LNCAP (cell line): ENCODE measurements around the gene NUP205.

Experiments
- TF ChIP-seq, protein P1 (sequence below): fragments of 450-650 bp; IDR thresholded peaks from 2 replicates; pipeline ENCODE4 v1.5.1; 2017; ENCODE audit warnings: mild to moderate bottlenecking

The NUP205 gene

DNA sequence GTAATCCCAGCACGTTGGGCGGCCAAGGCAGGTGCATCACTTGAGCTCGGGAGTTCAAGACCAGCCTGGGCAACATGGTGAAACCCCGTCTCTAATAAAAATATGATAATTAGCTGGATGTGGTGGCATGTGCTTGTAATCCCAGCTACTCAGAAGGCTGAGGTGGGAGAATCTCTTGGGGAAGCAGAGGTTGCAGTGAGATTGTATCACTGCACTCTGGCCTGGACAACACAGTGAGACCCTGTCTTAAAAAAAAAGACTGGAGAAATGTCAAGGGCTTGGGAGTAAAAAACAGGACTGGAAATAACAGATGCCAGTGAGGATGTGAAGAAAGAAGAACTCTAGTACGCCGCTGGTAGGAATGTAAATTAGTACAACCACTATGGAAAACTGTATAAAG lies 16.7 kb upstream of the NUP205 start:
- TF ChIP-seq, protein P1, sequence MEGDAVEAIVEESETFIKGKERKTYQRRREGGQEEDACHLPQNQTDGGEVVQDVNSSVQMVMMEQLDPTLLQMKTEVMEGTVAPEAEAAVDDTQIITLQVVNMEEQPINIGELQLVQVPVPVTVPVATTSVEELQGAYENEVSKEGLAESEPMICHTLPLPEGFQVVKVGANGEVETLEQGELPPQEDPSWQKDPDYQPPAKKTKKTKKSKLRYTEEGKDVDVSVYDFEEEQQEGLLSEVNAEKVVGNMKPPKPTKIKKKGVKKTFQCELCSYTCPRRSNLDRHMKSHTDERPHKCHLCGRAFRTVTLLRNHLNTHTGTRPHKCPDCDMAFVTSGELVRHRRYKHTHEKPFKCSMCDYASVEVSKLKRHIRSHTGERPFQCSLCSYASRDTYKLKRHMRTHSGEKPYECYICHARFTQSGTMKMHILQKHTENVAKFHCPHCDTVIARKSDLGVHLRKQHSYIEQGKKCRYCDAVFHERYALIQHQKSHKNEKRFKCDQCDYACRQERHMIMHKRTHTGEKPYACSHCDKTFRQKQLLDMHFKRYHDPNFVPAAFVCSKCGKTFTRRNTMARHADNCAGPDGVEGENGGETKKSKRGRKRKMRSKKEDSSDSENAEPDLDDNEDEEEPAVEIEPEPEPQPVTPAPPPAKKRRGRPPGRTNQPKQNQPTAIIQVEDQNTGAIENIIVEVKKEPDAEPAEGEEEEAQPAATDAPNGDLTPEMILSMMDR = no peak

- TF ChIP-seq, protein P1 = no peak
Observed at GRCh38 chr7:135550196-135550595, 7.5 kb upstream of the NUP205 start.

GRCh38 chr7:135552148-135552547 lies 5.6 kb upstream of the NUP205 start:
- TF ChIP-seq, protein P1 = no peak

GRCh38 chr7:135553346-135553745 lies 4.4 kb upstream of the NUP205 start:
- TF ChIP-seq, protein P1 = no peak

DNA sequence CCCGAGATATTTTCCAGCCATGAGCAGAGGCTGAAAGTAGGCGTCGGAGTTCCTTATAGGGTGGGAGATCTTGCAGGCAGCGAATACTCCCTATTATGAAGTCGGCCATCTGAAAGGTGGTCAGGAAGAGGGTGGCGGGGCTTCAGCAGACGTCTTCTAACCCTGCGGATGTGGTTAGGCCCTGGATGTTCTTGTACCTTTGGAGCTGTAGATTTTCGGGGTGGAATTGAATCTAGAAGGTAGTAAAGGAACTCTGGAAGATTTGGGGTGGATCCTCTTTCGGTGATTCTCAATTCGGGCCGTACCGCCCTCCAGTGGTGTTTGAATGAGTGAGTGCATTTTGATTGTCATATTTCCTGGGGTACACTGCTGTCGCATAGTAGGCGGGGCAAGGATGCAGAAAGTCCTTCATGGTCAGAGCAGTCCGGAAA lies 635 bp downstream of the NUP205 start:
- TF ChIP-seq, protein P1 = peak; percentile 63

DNA sequence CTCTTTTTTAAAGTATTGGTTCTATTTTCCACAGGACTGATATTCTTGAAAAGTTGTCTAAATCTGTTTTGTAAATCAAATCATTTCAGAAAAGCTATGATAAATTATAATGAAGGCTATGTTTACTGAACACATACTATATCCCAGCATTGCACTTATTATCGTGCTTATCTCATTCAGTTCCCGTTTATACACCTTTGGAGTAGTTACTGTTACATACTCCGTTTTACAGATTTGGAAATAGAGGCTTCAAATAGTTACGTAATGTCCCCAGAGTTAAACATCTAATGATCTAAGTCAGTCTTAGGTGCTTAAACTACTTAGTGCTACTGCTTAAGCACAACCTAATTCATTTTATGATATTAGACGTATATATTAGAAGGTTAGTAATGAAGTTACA lies 1.2 kb downstream of the NUP205 start:
- TF ChIP-seq, protein P1 = no peak

- TF ChIP-seq, protein P1 = no peak
Observed at GRCh38 chr7:135560631-135561030, 2.9 kb downstream of the NUP205 start.

- TF ChIP-seq, protein P1 = no peak
Observed at GRCh38 chr7:135562720-135563119, 5.0 kb downstream of the NUP205 start.
